NK-92 (cell line): Measurements from ENCODE around the gene FILIP1L.

Source experiments
- DNase-seq: peaks from one replicate; lab custom pipeline; 2025; ENCODE audit not compliant: unreplicated experiment; lab: John Stamatoyannopoulos, UW

The FILIP1L gene

GRCh38 chr3:99817437-99818240 lies 296.7 kb downstream of the FILIP1L start, which contains the start of gene CMSS1:
CMSS1 (plus strand) TSS chr3:99817862.
- peak; percentile 79 for DNase-seq

- no peak for DNase-seq
Measured at GRCh38 chr3:99817047-99817436, 297.3 kb downstream of the FILIP1L start.

GRCh38 chr3:99810403-99810802 lies 303.9 kb downstream of the FILIP1L start:
- no peak for DNase-seq

- DNase-seq, result no peak
Measured at GRCh38 chr3:99809565-99809964, 304.7 kb downstream of the FILIP1L start.

- no peak for DNase-seq
Measured at GRCh38 chr3:99808163-99808794, 306.0 kb downstream of the FILIP1L start.

GRCh38 chr3:99805160-99805559 lies 309.1 kb downstream of the FILIP1L start:
- no peak for DNase-seq

- DNase-seq, result no peak
Measured at GRCh38 chr3:99803297-99803696, 311.0 kb downstream of the FILIP1L start.

- no peak for DNase-seq
Measured at GRCh38 chr3:99799422-99799821, 314.9 kb downstream of the FILIP1L start.

- no peak for DNase-seq
Measured at GRCh38 chr3:99795573-99795972, 318.7 kb downstream of the FILIP1L start.

GRCh38 chr3:99794485-99794884 lies 319.8 kb downstream of the FILIP1L start:
- DNase-seq, result no peak

- DNase-seq, result no peak
Measured at GRCh38 chr3:99789011-99789721, 325.1 kb downstream of the FILIP1L start.
